Right forelimb (tissue), 1 donor: ENCODE data around the gene ZNF587B.
"Not testable (repeated sequence)": the region's sequence is repeated elsewhere in the genome, so short reads cannot be mapped to it uniquely, and the experiment has no call there.

ENCODE experiments used
- DNase-seq: peaks from one replicate; pipeline ENCODE4 v3.0.0-alpha.2; 2018

The ZNF587B gene

GRCh38 chr19:57873883-57874799 is 44.0 kb downstream of the ZNF587B start:
- not testable (repeated sequence) for DNase-seq

- no peak for DNase-seq
These were observed 55.9 kb downstream of the ZNF587B start for GRCh38 chr19:57886046-57886445.

- DNase-seq, result no peak
These were observed 57.3 kb downstream of the ZNF587B start for GRCh38 chr19:57887195-57887941.

GRCh38 chr19:57888107-57888559 is 58.0 kb downstream of the ZNF587B start:
- DNase-seq, result no peak

GRCh38 chr19:57888560-57889231 is 58.6 kb downstream of the ZNF587B start, which contains the start of gene ZNF814:
Gene ZNF814 (minus strand): TSS chr19:57889037. CDS start chr19:57888802, 235 bp downstream.
- DNase-seq, result peak; percentile 90

GRCh38 chr19:57890706-57891105 is 60.6 kb downstream of the ZNF587B start:
- not testable (repeated sequence) for DNase-seq
